Mammary epithelial cell (primary cell): Measurements from ENCODE around the gene ZBED5.

Experiments
- EZH2 ChIP-seq: IDR thresholded peaks from 2 replicates; pipeline ENCODE4 v1.6.1; 2012; ENCODE audit warnings: low read length, inconsistent platforms, borderline replicate concordance
- TF ChIP-seq, protein P1 (sequence below), 2 donors: IDR thresholded peaks in 1 of 2; conservative IDR thresholded peaks in 1 of 2; 2 replicates each; pipeline ENCODE4 v1.5.1; 2011 to 2012; ENCODE audit warnings: inconsistent platforms in 2 of 2, low read length in 2 of 2, mild to moderate bottlenecking in 2 of 2, control low read depth in 1 of 2, low read depth in 1 of 2; ENCODE audit not compliant: insufficient read depth in 1 of 2; ENCODE audit errors: extremely low read depth in 1 of 2

GRCh38 chr11:10868352-10868751 lies 10.5 kb upstream of the ZBED5 start:
- TF ChIP-seq, protein P1, sequence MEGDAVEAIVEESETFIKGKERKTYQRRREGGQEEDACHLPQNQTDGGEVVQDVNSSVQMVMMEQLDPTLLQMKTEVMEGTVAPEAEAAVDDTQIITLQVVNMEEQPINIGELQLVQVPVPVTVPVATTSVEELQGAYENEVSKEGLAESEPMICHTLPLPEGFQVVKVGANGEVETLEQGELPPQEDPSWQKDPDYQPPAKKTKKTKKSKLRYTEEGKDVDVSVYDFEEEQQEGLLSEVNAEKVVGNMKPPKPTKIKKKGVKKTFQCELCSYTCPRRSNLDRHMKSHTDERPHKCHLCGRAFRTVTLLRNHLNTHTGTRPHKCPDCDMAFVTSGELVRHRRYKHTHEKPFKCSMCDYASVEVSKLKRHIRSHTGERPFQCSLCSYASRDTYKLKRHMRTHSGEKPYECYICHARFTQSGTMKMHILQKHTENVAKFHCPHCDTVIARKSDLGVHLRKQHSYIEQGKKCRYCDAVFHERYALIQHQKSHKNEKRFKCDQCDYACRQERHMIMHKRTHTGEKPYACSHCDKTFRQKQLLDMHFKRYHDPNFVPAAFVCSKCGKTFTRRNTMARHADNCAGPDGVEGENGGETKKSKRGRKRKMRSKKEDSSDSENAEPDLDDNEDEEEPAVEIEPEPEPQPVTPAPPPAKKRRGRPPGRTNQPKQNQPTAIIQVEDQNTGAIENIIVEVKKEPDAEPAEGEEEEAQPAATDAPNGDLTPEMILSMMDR (conservative IDR thresholded peaks at IDR 0.05 in 1 of 2, IDR thresholded peaks at IDR 0.05 in 1 of 2; ENCODE audit: extremely low read depth in 1 of 2, insufficient read depth in 1 of 2, low read depth in 1 of 2, low read length in 2 of 2) = no peak
- no peak for TF ChIP-seq EZH2
